GM12892 (cell line): ENCODE measurements around the gene ZNF575. TPM values are rescaled to one million over a fixed set of nuclear protein-coding genes. Genes with fewer than 3 reads are reported as not detected.

Experiments used
- DNase-seq: peaks from one replicate; pipeline ENCODE4 v3.0.0; 2011; ENCODE audit not compliant: insufficient read length
- FAIRE-seq: peaks from 2 replicates; lab custom pipeline; 2011; peaks lifted over from hg19 to GRCh38; lab: Jason Lieb, UNC
- POLR2A ChIP-seq: IDR thresholded peaks from 2 replicates; pipeline ENCODE4 v1.6.1; 2011; ENCODE audit warnings: low read depth, low read length, control low read depth
- POLR2AphosphoS5 ChIP-seq: IDR thresholded peaks from 2 replicates; pipeline ENCODE4 v1.6.1; 2011; ENCODE audit warnings: low read depth, low read length, control low read depth
- TAF1 ChIP-seq: IDR thresholded peaks from 2 replicates; pipeline ENCODE4 v1.6.1; 2011; ENCODE audit warnings: low read depth, mild to moderate bottlenecking, control low read depth, low read length, borderline replicate concordance
- polyA plus RNA-seq: library from polyadenylated mRNA; unstranded; fragments of >200 nt; gene quantifications from one replicate; pipeline ENCODE4 v1.2.1, GENCODE V29; 2012; ENCODE audit warnings: missing spikeins, inconsistent platforms; ENCODE audit not compliant: missing spikeins

Gene ZNF575
- polyA plus RNA-seq: 0.85 TPM

DNA sequence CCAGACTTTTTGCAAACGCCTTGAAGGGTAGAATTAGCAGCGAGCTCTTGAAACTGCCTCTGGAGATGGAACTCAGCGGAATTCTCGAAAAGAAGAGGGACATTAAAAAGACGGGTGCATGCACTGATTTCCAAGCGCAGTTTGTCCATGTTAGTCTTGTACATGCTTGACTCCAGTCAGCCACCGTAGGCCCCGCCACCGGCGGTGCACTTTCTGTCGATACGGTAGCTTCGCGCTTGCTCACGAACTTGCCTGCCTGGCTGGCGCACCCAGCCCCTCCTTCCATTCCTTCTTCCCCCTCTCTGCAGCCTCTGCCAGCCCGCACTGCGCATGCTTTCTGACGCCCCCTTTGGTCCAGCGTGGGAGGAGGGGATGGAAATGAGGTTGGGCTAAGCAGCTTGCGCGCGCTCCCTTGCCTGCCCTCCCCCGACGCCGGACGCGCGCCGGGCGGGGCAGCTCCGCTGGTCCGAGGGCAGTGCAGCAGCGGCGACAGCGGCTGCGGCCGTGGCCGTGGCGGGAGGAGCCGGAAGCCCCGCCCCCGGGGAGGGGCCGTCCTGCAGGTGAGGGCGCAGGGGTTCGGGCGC lies at the start of gene ZNF575:
TSS of gene ZNF575 (plus strand) at position 227 of the 584 bp plus-strand sequence. CDS start 1,235 bp downstream, outside the sequence.
- TF ChIP-seq POLR2AphosphoS5 (no peak), POLR2A (peak; percentile 29; the same call in 1 of the 2 replicates), TAF1 (no peak)
- FAIRE-seq (peak; percentile 97), DNase-seq (peak; percentile 78)

GRCh38 chr19:43483281-43483680 lies 49.7 kb upstream of the ZNF575 start:
- DNase-seq (no peak), FAIRE-seq (no peak)
- TF ChIP-seq POLR2AphosphoS5 (no peak), POLR2A (no peak), TAF1 (no peak)

- TF ChIP-seq TAF1 (no peak), POLR2A (no peak), POLR2AphosphoS5 (no peak)
- FAIRE-seq (no peak), DNase-seq (no peak)
Measured at GRCh38 chr19:43485951-43486350, 47.0 kb upstream of the ZNF575 start.

DNA sequence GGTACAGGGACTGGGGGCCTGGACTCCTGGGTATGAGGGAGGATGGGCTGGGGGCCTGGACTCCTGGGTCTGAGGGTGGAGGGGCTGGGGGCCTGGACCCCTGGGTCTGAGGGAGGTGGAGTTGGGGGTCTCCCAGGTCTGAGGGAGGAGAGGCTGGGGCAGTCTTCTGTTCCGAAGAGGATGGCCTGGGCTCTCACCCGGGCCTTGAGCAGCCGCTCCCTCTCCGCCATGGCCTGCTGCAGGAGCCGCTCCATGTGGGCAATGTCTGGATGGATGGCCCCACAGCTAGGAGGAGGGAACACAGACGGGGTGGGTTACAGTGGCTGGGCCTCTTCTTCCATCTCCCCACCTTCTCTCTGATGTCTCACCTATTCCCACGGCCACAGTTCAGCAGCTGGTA lies 46.6 kb upstream of the ZNF575 start:
- TF ChIP-seq POLR2A: no peak
- TF ChIP-seq POLR2AphosphoS5: no peak
- no peak for TF ChIP-seq TAF1
- DNase-seq (no peak), FAIRE-seq (no peak)

- FAIRE-seq: no peak
- no peak for TF ChIP-seq TAF1
- no peak for TF ChIP-seq POLR2A
- no peak for TF ChIP-seq POLR2AphosphoS5
- no peak for DNase-seq
Measured at GRCh38 chr19:43488179-43488578, 44.8 kb upstream of the ZNF575 start.

GRCh38 chr19:43489310-43489709 lies 43.7 kb upstream of the ZNF575 start:
- FAIRE-seq: peak; percentile 5
- no peak for TF ChIP-seq TAF1
- no peak for TF ChIP-seq POLR2A
- no peak for TF ChIP-seq POLR2AphosphoS5
- DNase-seq: no peak

- TF ChIP-seq POLR2A (no peak), TAF1 (no peak), POLR2AphosphoS5 (no peak)
- FAIRE-seq: no peak
- DNase-seq: no peak
Measured at GRCh38 chr19:43489979-43490599, 42.9 kb upstream of the ZNF575 start.

DNA sequence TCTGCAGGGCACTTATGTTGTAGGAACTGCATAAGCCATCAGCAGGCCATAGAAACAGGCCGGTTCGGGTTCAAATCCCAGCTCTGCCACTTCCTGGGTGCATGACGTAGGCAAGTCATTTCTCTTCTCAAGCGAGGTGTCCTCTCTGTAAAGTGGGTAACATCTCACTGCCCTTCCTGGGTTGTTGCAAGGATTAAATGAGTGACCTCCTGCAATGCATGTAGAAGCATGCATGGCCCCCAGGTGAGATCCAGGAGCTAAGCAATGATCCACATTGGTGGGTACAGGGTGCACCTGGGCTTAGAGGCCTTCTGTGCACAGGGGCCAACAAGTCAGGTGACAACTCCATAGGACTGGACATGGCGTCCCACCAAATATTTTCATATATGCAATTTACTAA lies 42.2 kb upstream of the ZNF575 start:
- TF ChIP-seq POLR2AphosphoS5: no peak
- no peak for TF ChIP-seq POLR2A
- TF ChIP-seq TAF1: no peak
- DNase-seq (no peak), FAIRE-seq (no peak)

- no peak for TF ChIP-seq POLR2A
- TF ChIP-seq POLR2AphosphoS5: no peak
- no peak for TF ChIP-seq TAF1
Measured at GRCh38 chr19:43495082-43495481, 37.9 kb upstream of the ZNF575 start.

DNA sequence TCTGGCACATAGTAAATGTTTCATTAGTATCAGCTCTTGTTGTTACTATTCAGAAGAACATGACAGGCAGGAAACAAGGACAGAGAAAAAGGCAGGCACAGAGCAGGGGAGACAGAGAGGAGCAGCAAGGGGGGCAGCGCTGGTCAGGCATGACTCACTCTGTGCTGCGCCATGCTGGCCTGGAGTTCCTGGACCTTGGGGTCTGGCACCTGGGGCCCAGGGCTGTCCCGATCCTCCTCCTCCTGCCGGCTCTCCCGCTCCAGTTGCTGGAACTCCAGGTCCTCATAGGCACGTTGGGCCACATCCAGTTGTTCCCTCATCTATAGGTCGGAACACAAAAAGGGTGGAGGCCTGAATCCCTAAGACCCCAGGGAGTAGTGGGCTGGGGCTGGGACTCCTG lies 36.0 kb upstream of the ZNF575 start:
- DNase-seq (no peak), FAIRE-seq (no peak)
- TF ChIP-seq POLR2AphosphoS5: no peak
- no peak for TF ChIP-seq TAF1
- TF ChIP-seq POLR2A: no peak

More at GRCh38 chr19:43495082-43495481, 37.9 kb upstream of the ZNF575 start:
- DNase-seq (no peak), FAIRE-seq (no peak)

DNA sequence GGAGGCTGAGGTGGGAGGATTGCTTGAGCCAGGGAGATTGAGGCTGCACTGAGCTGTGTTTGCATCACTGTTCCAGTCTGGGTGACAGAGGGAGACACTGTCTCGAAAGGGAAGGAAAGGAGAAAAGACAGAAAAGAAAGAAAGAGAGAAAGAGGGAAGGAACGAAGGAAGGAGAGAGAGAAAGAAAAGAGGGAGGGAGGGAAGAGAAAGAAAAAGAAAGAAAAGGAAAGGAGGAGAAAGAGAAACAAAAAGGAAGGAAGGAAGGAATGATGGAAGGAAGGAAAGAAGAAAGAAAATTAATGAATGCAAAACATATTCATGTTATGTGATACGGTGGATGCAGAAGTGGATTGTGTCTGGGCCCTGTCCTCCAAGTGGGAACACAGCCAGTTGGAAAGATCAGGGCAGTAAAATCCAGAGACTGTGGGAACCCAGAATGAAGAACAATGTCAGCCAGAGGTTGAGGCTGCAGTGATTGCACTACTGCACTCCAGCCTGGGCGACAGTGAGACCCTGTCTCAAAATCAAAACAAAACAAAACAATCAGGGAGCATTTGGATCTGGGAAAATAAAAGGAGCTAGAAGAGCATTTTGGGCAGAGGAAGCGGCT lies 34.6 kb upstream of the ZNF575 start:
- no peak for FAIRE-seq
- no peak for DNase-seq
- TF ChIP-seq POLR2AphosphoS5 (no peak), POLR2A (no peak), TAF1 (no peak)
